KOPT-K1 (cell line): Measurements from ENCODE around the gene PPP1CC.
"Not testable (repeated sequence)": the region's sequence is repeated elsewhere in the genome, so short reads cannot be mapped to it uniquely, and the experiment has no call there.

Experiments used
- H3K27ac ChIP-seq: fragments of 200-600 bp; sonication (generic); 2 replicates; pipeline ENCODE4 v1.5.1; 2016; ENCODE audit warnings: antibody characterized with exemption, mild to moderate bottlenecking, low read depth, low read length; ENCODE audit not compliant: poor library complexity, severe bottlenecking
- H3K36me3 ChIP-seq: fragments of 200-600 bp; sonication (generic); 2 replicates; pipeline ENCODE4 v1.5.1; 2017; ENCODE audit warnings: antibody characterized with exemption, mild to moderate bottlenecking, low read length, moderate library complexity; ENCODE audit not compliant: insufficient read depth
- H3K9me3 ChIP-seq: fragments of 200-600 bp; sonication (generic); 2 replicates; pipeline ENCODE4 v1.5.1; 2017; ENCODE audit warnings: antibody characterized with exemption, low read length, mild to moderate bottlenecking; ENCODE audit not compliant: insufficient read depth, poor library complexity, severe bottlenecking

PPP1CC gene

GRCh38 chr12:110765572-110765971 is 22.9 kb upstream of the PPP1CC start:
- not testable (repeated sequence) for H3K36me3 ChIP-seq, H3K9me3 ChIP-seq, H3K27ac ChIP-seq

DNA sequence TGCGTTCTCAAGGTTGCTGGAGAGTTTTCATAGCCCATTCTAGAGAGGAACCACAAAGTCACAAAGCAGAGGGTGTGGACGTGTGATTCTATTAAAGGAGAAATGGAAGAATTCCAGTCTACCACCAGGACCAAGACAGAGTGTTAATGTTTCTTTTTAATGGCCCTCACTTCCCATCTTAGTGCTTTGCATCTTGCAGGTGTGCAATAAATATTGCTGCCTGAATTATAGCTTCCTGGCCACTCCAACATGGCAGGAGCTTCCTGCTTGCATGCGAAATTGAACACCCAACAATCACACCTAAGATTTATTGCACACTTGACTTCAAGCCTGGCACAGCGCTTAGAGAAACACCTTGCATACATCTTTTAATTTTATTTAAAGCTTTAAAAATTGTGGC is 22.4 kb upstream of the PPP1CC start:
- Histone ChIP-seq H3K36me3 (no peaks in the 10 kb centered on the region), H3K27ac (no peak overlapping the region)

GRCh38 chr12:110763583-110763982 is 20.9 kb upstream of the PPP1CC start:
- no peak overlapping the region for H3K27ac ChIP-seq
- H3K9me3 ChIP-seq = no peaks in the 10 kb centered on the region
- H3K36me3 ChIP-seq = no peaks in the 10 kb centered on the region

More for the DNA sequence above, 22.4 kb upstream of the PPP1CC start:
- H3K9me3 ChIP-seq = no peaks in the 10 kb centered on the region

GRCh38 chr12:110762891-110763290 is 20.2 kb upstream of the PPP1CC start:
- H3K27ac ChIP-seq = no peak overlapping the region

DNA sequence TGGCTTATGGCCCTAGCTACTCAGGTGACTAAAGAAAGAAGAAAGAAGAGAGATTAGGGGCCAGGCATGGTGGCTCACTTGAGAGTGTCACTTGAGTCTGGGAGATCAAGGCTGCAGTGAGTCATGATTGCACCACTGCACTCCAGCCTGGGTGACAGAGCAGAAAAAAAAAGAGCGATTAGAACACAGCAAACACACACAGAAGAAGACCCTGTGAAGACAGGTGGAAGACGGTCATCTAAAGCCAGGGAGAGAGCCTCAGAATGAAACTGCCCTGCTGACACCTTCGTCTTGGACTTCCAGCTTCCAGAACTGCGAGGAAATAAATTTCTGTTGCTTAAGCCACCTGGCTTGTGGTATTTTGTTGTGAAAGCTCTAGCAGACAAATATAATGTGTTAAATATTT is 17.5 kb upstream of the PPP1CC start:
- Histone ChIP-seq H3K36me3 (no peaks in the 10 kb centered on the region), H3K9me3 (no peaks in the 10 kb centered on the region), H3K27ac (no peak overlapping the region)

More at GRCh38 chr12:110762891-110763290, 20.2 kb upstream of the PPP1CC start:
- H3K36me3 ChIP-seq = no peaks in the 10 kb centered on the region
- H3K9me3 ChIP-seq = no peaks in the 10 kb centered on the region

DNA sequence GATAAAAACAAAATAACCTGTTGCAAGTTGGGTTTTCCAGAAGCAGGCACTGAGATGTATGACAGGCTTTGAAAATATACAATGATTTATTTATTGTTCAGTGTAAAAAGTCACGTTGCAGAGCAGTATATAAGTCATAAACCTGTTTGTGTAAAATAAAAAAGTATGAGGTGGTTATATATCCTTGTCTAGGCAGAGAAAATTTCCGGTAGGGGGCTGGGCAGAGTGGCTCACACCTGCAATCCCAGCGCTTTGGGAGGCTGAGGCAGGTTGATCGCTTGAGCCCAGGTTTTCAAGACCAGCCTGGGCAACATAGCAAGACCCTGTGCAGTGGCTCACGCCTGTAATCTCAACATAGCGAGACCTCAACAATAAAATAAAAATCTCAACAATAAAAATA is 16.2 kb upstream of the PPP1CC start:
- H3K36me3 ChIP-seq = no peaks in the 10 kb centered on the region
- no peak overlapping the region for H3K27ac ChIP-seq
- no peaks in the 10 kb centered on the region for H3K9me3 ChIP-seq

DNA sequence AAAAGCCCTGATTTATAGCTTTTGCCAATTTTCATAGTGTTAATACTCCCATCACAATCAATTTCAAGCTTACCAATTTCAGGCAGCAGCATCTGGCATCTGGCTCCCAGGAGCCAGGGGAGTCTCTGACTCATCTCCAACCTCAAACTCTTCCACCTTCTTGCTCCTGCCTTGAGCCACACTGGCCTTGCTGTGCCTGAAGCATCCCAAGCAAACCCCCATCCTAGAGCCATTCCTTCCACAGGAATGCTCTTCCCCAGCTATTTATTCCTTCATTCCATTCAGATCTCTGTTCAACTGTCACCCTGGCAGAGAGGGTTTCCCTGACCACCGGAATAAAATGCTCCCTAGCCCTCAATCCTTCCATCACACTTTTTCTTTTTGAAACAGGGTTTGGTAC is 13.9 kb upstream of the PPP1CC start:
- H3K27ac ChIP-seq = no peak overlapping the region
- H3K9me3 ChIP-seq = no peaks in the 10 kb centered on the region
- no peaks in the 10 kb centered on the region for H3K36me3 ChIP-seq

- Histone ChIP-seq H3K9me3 (no peaks in the 10 kb centered on the region), H3K36me3 (no peaks in the 10 kb centered on the region), H3K27ac (no peak overlapping the region)
Measured at GRCh38 chr12:110754101-110754793, 11.6 kb upstream of the PPP1CC start.

DNA sequence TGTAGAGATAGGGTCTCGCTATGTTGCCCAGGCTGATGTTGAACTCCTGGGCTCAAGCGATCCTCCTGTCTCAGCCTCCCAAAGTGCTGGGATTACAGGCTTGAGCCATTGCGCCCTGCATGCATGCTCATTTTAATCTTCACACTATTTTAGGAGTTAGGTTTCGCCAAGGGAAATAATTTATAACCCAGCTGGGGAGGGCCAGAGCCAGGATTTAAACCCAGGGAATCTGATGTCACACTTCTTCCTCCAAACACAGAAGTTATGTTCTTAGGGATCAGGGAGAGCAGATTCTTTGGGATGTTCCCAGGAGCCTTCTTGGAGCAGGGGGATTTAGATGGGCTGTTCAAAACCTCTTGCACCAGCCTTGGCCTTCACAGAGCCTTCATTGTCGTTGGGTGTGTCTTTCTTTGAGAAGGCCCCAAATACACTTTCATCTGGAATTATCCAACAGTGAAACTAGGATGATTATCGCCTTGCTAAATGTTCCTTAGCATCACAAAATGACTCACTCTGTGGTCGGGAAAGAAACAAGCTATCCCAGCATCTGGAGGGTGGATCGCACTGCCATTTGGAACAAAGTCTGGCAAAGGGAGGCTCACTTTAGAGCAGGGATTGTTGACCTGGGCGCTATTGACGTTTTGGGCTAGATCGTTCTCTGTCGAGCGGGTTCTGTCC is 8.2 kb upstream of the PPP1CC start:
- Histone ChIP-seq H3K36me3 (no peaks in the 10 kb centered on the region), H3K27ac (no peak overlapping the region), H3K9me3 (no peaks in the 10 kb centered on the region)

DNA sequence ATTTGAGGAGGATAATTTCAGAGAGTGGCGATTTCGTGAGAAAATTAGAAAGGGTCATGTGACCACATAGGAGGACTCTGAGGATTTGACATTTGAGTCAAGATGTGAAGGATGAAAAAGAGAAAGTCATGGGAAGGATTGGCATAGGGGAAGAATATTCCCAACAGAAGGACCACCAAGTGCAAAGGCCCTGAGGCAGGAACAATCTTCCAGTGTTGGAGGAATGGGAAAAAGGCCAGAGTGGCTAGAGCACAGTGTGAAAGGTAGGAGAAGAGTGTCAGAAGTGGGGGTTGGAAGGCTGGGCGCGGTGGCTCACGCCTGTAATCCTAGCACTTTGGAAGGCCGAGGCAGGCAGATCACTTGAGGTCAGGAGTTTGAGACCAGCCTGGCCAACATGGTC is 3.9 kb upstream of the PPP1CC start:
- Histone ChIP-seq H3K36me3 (no peaks in the 10 kb centered on the region), H3K27ac (no peak overlapping the region), H3K9me3 (no peaks in the 10 kb centered on the region)

DNA sequence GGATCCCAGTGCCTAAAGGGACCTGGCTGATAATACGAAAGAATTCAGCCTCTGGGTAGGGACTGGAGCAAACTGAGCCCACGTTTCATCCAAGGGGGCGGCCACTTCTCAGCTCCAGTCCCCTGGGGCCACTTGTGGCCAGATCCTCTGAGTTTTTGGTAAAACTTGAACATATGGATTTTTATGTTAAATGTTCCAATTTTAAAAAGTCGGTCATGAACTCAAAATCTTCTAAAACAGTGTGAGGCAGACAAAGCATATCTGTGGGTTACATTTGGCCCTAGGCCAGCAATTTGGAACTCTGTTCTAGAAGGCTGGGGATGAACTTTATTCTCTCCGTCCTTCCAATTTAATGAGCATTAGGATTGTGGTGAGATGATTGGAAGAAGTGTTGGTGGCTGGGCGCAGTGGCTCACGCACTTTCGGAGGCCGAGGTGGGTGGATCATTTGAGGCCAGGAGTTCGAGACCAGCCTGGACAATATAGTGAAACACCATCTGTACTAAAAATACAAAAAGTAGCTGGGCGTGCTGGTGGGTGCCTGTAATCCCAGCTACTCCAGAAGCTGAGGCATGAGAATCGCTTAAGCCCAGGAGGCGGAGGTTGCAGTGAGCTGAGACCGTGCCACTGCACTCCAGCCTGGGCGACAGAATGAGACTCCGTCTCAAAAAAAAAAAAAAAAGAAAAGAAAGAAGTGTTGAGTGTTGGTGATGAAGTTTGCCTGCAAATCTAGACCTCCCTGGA is 3.0 kb upstream of the PPP1CC start:
- H3K9me3 ChIP-seq = no peaks in the 10 kb centered on the region
- no peaks in the 10 kb centered on the region for H3K36me3 ChIP-seq
- no peak overlapping the region for H3K27ac ChIP-seq

DNA sequence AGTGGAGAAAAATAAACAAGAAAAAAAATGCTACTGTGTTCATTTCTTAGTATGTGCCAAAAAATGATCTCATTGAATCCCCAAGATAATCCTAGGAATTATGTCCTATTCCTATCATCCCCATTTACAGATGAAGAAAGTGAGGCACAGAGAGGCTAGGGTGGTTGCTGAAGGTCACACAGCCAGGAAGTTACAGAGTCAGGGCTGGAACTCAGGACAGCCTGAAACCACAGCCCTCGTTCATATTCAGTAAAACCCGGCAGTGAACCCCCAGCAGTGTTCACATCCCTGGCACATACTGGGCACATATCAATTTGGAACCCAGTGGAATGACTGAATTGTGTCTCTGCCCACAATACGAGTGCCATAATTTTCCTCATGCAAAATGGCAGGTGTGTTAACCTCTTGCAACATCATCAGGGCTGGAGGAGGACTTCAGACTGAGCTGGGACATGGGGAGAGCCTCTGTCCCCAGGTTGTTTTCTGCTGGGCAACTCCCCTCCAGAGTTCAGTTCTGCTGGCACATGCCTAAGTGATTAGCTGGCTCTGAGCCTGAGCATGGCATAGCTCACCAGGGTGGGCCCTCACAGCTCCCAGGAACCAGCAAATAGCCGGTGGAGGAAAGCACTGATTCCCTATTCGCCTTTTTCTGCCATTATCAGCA is 2.0 kb upstream of the PPP1CC start:
- peaks cover 4% of the 10 kb centered on the region for H3K36me3 ChIP-seq
- H3K9me3 ChIP-seq = no peaks in the 10 kb centered on the region
- no peak overlapping the region for H3K27ac ChIP-seq

- peaks cover 9% of the 10 kb centered on the region for H3K36me3 ChIP-seq
- no peaks in the 10 kb centered on the region for H3K9me3 ChIP-seq
- no peak overlapping the region for H3K27ac ChIP-seq
Measured at GRCh38 chr12:110744151-110744571, 1.5 kb upstream of the PPP1CC start.

- Histone ChIP-seq H3K9me3 (no peaks in the 10 kb centered on the region), H3K36me3 (peaks cover 13% of the 10 kb centered on the region), H3K27ac (peak overlapping the region; percentile 89)
Measured at GRCh38 chr12:110743571-110744093, 941 bp upstream of the PPP1CC start.
